GM12801 (cell line): Measurements from ENCODE around the gene FBXO10.

ENCODE experiments used
- TF ChIP-seq, protein P1 (sequence below): IDR thresholded peaks from one replicate; pipeline ENCODE4 v1.5.1; 2011; ENCODE audit warnings: control low read depth; ENCODE audit not compliant: insufficient read length; ENCODE audit errors: extremely low read depth

Gene FBXO10

DNA sequence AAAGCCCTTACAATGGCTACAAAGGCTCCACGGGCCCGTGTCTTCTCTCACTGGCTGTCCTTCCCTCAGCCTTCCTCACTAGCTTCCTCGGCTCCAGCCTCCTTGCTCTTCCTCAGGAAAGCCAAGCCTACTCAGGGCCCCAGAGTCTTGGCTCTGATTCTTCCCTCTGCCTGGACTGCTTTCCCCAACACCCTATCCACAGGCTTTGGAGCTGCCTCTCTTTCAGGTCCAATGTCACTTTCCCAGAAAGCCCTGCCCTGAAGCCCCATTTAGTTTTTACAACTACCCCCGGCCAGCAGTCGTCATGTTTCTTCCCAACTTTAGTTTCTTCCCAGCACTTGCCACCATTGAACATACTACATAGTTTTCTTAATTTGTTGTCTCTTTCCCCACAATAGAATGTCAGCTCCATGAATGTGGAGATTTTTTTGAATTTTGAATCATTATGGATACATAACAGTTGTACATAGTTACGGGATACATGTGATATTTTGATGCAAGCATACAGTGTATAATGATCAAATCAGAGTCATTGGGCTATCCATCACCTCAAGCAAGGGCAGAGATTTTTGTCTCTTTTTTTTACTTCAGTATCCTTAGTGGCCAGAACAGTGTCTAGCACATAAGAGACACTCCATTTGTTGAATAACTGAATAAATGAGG lies 33.7 kb upstream of the FBXO10 start:
- TF ChIP-seq, protein P1, sequence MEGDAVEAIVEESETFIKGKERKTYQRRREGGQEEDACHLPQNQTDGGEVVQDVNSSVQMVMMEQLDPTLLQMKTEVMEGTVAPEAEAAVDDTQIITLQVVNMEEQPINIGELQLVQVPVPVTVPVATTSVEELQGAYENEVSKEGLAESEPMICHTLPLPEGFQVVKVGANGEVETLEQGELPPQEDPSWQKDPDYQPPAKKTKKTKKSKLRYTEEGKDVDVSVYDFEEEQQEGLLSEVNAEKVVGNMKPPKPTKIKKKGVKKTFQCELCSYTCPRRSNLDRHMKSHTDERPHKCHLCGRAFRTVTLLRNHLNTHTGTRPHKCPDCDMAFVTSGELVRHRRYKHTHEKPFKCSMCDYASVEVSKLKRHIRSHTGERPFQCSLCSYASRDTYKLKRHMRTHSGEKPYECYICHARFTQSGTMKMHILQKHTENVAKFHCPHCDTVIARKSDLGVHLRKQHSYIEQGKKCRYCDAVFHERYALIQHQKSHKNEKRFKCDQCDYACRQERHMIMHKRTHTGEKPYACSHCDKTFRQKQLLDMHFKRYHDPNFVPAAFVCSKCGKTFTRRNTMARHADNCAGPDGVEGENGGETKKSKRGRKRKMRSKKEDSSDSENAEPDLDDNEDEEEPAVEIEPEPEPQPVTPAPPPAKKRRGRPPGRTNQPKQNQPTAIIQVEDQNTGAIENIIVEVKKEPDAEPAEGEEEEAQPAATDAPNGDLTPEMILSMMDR, result no peak

DNA sequence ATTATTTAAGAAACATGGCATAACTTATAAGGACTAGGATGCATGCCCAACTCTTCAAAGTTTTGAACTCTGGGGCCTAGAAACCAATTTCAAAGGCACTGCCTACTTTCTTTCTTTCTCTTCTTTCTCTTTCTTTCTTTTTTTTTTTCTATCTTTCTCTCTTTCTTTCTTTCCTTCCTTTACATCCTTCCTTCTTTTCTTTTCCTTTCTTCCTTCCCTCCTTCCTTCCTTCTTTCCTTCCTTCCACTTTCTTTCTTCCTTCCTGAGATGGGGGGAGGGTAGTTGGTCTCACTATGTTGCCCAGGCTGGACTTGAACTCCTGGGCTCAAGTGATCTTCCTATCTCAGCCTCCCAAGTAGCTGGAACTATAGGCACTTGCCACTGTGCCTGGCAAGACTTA lies 32.1 kb upstream of the FBXO10 start:
- TF ChIP-seq, protein P1, result no peak

DNA sequence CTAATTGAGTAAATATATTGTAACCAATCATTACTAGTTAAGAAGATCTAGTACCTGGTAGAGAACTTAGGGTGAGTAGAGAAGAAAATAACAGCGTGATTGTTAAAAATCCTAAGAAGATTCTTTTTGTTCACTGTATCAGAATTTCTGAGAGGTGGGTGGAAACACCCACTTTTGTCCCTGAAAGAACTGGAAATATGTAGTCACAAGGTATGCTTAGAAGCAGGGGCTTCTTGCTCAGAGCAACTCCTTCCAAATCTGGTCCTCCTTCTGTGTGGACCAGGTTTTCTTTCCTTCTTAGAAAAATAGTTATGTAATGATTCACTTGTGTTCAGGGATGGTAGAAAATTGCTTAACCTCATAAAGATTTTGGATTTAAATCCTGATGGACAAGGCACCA lies 28.1 kb upstream of the FBXO10 start:
- TF ChIP-seq, protein P1, result no peak

DNA sequence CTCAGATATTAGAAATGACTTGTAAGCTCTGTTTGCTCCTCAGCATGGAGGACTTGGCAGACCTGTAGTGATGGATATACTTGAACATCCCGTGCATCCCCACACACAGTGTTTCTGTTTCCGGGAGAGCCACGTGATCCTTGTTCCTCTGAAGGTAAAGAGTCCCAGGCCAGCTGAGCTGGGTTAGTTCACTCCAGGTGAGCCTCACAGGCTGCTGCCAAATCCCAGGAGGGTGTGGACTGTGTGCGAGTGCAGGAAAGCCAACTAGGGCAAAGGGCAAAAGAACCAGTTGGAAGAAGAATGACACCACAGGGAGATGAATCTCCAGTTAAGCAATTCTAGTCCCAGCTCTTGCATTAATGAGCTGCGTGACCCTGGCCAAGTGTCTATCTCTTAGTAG lies 26.6 kb upstream of the FBXO10 start:
- TF ChIP-seq, protein P1, result no peak

DNA sequence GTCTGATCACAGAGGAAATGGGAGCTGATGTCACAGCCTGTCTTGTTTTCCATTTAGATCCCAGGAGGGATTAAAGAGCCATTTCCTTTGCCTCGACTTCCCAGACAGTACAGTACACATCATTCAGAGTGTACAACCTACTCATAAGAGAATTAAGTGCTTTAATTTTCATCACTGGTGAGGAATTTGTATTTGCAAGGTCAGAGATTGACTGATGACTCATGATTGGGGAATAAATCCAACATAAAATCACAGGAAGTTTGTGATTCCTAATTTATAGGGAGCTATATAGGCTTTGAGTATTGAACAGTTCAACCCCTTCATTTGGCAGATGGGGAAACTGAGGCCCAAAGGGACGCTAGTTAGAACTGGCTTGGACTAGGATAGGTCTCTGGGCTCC lies 20.3 kb upstream of the FBXO10 start:
- TF ChIP-seq, protein P1, result no peak

DNA sequence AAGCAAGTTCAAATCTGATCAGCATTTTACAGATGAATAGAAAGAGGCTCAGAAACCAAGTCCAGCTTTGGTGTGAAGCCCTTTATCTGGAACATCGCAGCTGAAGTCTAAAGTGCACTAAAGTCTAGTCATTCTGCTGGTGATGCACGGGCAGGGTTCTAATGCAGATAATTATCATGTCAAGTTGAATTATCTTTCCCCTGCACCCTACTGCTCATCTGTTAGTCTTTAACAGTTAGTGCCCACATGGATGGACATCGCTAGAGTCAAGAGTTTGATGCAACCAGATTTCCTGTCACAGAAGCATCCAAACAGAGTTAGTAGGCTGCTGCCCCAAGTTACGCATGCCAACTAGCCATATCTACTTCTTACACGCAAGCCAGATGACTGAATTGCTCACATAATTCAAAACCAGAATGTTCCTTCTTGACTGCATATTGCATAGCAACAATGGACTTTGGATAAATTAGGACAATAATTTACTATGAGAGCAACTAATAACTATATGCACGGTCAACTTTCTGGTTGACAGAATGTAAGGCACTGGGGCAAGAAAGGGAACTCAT lies 17.8 kb upstream of the FBXO10 start:
- TF ChIP-seq, protein P1, result no peak

DNA sequence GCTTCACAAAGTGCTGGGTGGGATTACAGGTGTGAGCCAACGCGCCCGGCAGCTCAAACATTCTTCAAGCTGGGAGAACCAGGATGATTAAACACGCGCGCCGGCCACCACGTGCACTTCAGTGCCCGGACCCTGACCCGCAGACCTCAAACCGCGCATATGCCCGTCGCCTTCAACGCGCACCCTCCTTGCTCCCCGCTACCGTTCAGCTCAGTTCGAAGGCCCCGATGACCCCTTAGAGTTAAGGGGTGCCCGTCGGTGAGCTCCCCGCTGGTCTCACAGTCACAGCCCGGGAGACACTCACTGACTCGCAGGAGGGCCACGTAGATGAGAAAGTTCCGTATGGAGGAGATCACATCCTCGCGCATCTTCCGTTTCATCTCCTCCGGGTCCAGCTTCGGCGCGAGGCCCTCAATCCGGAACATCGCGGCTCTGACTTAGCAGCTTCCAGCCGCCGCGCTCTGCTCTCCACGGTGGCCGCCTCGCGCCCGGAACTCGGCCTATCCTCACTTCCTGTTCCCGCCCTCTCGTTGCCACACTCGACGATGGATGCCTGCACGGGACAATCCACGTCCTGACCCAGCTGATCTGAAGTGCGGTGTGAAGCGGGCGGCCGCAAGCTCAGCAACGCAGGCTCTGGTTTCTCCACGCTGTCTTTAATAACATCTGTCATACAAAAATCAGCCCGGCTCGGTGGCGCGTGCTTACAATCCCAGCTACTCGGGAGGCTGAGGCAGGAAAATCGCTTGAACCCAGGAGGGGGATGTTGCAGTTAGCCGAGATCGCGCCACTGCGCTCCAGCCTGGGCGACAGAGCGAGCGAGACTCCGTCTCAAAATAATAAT lies 16.1 kb upstream of the FBXO10 start, which contains the start of gene TOMM5:
Gene TOMM5, minus strand, starts transcription at position 490 of the 844 bp plus-strand sequence. Its CDS starts 65 bp downstream, at position 425.
- TF ChIP-seq, protein P1, result no peak
